ENCODE measurements around the gene BACH1. TPM values are rescaled to one million over a fixed set of nuclear protein-coding genes. Genes with fewer than 3 reads are reported as not detected.

The BACH1 gene
- total and polyA plus RNA-seq, 2 of the 8 experiments (the other 6 are each of a cell fraction or from before 2014, with no cell fraction given), result 6.9 to 50.7 TPM

GRCh38 chr21:29306920-29307319, 8.2 kb downstream of the BACH1 start:
- Histone ChIP-seq H2AK5ac (ENCODE audit: low read depth, low read length) (no peak overlapping the region), H3K4me1 (replicated peaks in 1 of 4; ENCODE audit: control insufficient read depth in 3 of 4, insufficient read depth in 4 of 4, low read length in 3 of 4) (peaks cover 0 to 8% (median 5%) of the 10 kb centered on the region in 4 experiments; a peak in 2 of 7 replicates), H3K9ac (replicated peaks in 1 of 4; ENCODE audit: extremely low read depth in 1 of 4, low read depth in 3 of 4, low read length in 3 of 4) (no peak overlapping the region), H3K79me2 (ENCODE audit: control insufficient read depth in 1 of 2, insufficient read depth in 2 of 2, low read length in 2 of 2) (peaks cover 17 to 100% of the 10 kb centered on the region in 2 experiments; a peak in 3 of 4 replicates), H3K23ac (ENCODE audit: insufficient read length) (no peak overlapping the region), H3K79me1 (ENCODE audit: low read depth, low read length) (peaks cover 6% of the 10 kb centered on the region), H4K8ac (ENCODE audit: extremely low read depth, insufficient read depth, low read length) (no peak overlapping the region), H3K4ac (replicated peaks; ENCODE audit: insufficient read length, low read depth, low read length) (no peak overlapping the region), H3K4me2 (ENCODE audit: insufficient read depth in 1 of 2, low read depth in 2 of 2, low read length in 2 of 2) (no peak overlapping the region), H3K9me3 (ENCODE audit: insufficient read depth in 2 of 2, low read depth in 1 of 2, low read length in 1 of 2) (no peaks in the 10 kb centered on the region), H3K14ac (ENCODE audit: insufficient read length) (no peak overlapping the region), H2BK15ac (ENCODE audit: low read length) (no peak overlapping the region), H3K27me3 (replicated peaks in 1 of 4; ENCODE audit: control insufficient read depth in 3 of 4, extremely low read depth in 1 of 4, insufficient read depth in 3 of 4, low read length in 3 of 4) (no peaks in the 10 kb centered on the region), H3K27ac (ENCODE audit: low read depth, low read length) (no peak overlapping the region), H3K4me3 (ENCODE audit: extremely low read depth in 1 of 4, insufficient read depth in 2 of 4, low read depth in 3 of 4, low read length in 4 of 4) (no peak overlapping the region), H4K91ac (replicated peaks; ENCODE audit: insufficient read length, low read length) (no peak overlapping the region), H2AFZ (ENCODE audit: low read length) (no peak overlapping the region), H3K18ac (ENCODE audit: extremely low read depth, low read length) (no peak overlapping the region), H2BK120ac (replicated peaks; ENCODE audit: low read depth, low read length) (no peak overlapping the region), H2BK5ac (ENCODE audit: low read depth, low read length) (no peak overlapping the region), H3K36me3 (ENCODE audit: control insufficient read depth in 2 of 4, insufficient read depth in 4 of 4, low read length in 3 of 4) (no peaks in the 10 kb centered on the region; a peak in 1 of 8 replicates), H4K20me1 (replicated peaks in 1 of 2; ENCODE audit: control insufficient read depth in 1 of 2, insufficient read depth in 2 of 2, low read length in 2 of 2) (peaks cover 6 to 11% of the 10 kb centered on the region in 2 experiments), H2BK20ac (ENCODE audit: low read length) (no peak overlapping the region), H2BK12ac (ENCODE audit: low read depth, low read length) (no peak overlapping the region), H4K5ac (ENCODE audit: insufficient read length, low read depth, low read length) (no peak overlapping the region), H3K56ac (replicated peaks; ENCODE audit: insufficient read length, low read depth, low read length) (no peak overlapping the region), H3K23me2 (ENCODE audit: low read depth, low read length) (no peaks in the 10 kb centered on the region; the same call in 1 of the 2 replicates)
- CTCF ChIA-PET (ENCODE audit: partially characterized antibody), result no interaction called here
- POLR2A ChIA-PET (ENCODE audit: partially characterized antibody), result no interaction called here
- 79% methylated on average over 3 of the region's 3 CpGs; no CpG with 5 or more reads in 1 of the 2 experiments for WGBS, 2 experiments (ENCODE audit: extremely low coverage in 1 of 2, insufficient coverage in 1 of 2, insufficient read length in 1 of 2, insufficient replicate concordance in 2 of 2, low coverage in 1 of 2, low lambda C conversion rate in 2 of 2, missing lambda C conversion rate in 1 of 2)
- FAIRE-seq (no peak), DNase-seq (ENCODE audit: low read depth in 1 of 2, low spot score in 2 of 2) (no peak)
- TF ChIP-seq RXRA (IDR thresholded peaks at IDR 0.05; ENCODE audit: insufficient read depth, low read depth, low read length) (no peak), SP4 (IDR thresholded peaks at IDR 0.05; ENCODE audit: low read length) (no peak), CHD1 (IDR thresholded peaks at IDR 0.05; ENCODE audit: low read depth, low read length) (no peak), TAF1 (IDR thresholded peaks at IDR 0.05; ENCODE audit: low read depth, low read length) (no peak), CTCF (IDR thresholded peaks at IDR 0.05; ENCODE audit: control extremely low read depth in 1 of 3, insufficient read depth in 1 of 3, low read depth in 1 of 3, low read length in 3 of 3) (no peak), KDM5A (IDR thresholded peaks at IDR 0.05; ENCODE audit: low read length) (no peak), ASH2L (IDR thresholded peaks at IDR 0.05; ENCODE audit: low read length) (no peak), YY1 (IDR thresholded peaks at IDR 0.05; ENCODE audit: low read depth, low read length) (no peak), SRF (IDR thresholded peaks at IDR 0.05; ENCODE audit: low read depth, low read length) (no peak), TEAD4 (IDR thresholded peaks at IDR 0.05; ENCODE audit: low read depth, low read length) (no peak)

Data from H1 (cell line).